Activated CD4-positive, alpha-beta T cell treated with anti-CD3 and anti-CD28 coated beads, Interleukin-2, Interleukin-6, amounts not matched to agents 100 ng/mL and 50 ng/mL, durations not matched to agents 16 hours and 8 hours (primary cell): ENCODE results near the gene MGST2.

ENCODE experiments used
- DNase-seq: peaks from one replicate; pipeline ENCODE4 v3.0.0-alpha.2; 2020

Gene MGST2

GRCh38 chr4:139712882-139713281 is 47.3 kb downstream of the MGST2 start:
- DNase-seq: no peak

DNA sequence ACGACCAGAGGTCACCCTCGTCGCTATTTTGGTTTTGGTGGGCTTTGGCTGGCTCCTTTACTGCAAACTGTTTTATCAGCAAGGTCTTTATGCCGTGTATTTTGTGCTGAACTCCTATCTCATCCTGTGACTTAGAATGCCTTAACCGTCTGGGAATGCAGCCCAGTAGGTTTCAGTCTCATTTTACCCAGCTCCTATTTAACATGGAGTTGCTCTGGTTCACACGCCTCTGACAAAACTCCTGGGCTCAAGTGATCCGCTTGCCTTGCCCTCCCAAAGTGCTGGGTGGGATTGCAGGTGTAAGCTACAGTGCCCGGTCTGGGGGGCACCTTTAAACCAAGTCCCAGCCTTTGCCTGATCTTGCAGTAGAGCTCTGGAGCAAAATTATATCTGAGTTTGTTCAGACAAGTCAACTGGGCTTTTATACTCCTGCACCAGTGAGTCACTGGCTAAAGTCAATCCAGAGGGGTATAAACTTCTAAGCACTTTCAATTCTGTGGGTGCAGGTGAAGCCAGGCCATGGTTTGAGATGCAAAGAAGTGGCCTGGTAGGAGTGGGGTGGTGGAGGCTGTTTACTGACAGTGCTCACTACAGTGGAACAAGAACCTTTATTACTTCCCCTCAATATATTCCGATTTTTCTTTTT is 50.2 kb downstream of the MGST2 start:
- DNase-seq: no peak

GRCh38 chr4:139718358-139718757 is 52.7 kb downstream of the MGST2 start:
- no peak for DNase-seq

- DNase-seq: no peak
Measured at GRCh38 chr4:139718833-139719232, 53.2 kb downstream of the MGST2 start.

DNA sequence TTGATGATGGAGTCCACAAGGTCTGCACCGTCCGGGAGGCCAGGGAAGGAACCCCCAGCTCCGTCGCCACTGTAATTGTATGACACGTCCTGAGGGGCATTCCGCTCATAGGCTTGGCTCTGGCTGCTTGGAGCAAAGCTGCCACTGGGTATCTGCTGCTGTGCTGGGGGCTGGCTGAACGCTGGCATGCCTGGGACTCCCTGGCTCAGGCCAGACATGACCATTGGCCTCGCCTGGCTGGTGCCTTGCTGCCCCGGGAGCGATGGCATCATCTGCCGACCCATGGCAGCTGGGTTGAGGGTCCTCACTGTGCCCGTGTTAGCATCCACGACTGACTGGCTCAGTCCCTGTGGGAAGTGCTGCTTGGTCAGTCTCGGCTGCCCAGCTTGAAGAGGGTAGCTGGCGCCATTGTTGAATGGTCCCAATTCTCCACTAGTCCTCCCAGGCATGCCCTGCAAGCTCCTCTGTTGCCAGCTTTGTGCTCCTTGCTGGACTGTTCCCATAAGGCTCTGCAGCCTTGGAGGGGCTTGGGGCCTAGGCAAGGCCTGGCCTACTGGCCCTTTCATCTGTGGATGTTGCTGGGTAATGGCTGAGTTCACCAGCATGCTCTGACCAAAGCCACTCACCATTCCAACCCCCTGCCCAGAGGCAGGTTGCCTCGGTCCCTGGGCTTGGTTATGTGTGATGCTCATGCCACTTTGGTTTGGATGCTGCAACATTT is 53.9 kb downstream of the MGST2 start:
- no peak for DNase-seq

GRCh38 chr4:139720806-139721205 is 55.2 kb downstream of the MGST2 start:
- DNase-seq: no peak

- DNase-seq: no peak
Measured at GRCh38 chr4:139721789-139722188, 56.2 kb downstream of the MGST2 start.

DNA sequence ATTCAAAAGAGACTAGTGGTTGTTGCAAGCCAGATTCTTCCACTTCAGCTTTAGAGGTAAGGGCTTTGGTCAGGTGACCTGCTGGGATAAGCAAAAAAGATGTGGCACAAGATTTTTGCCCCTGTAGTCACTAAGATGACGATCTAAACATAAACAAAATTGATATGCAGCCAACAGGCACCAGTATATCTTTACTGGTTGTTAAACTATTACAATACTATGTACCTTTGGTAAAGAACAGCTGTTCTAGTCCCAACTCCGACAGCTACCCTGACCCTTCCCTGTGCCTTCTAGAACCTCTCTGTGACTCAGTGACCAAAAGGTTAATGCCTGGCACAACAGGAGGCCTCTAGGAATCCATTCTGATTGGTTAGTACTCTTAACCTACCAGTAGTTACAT is 59.6 kb downstream of the MGST2 start:
- DNase-seq: no peak

- DNase-seq: no peak
Measured at GRCh38 chr4:139726615-139727014, 61.0 kb downstream of the MGST2 start.

DNA sequence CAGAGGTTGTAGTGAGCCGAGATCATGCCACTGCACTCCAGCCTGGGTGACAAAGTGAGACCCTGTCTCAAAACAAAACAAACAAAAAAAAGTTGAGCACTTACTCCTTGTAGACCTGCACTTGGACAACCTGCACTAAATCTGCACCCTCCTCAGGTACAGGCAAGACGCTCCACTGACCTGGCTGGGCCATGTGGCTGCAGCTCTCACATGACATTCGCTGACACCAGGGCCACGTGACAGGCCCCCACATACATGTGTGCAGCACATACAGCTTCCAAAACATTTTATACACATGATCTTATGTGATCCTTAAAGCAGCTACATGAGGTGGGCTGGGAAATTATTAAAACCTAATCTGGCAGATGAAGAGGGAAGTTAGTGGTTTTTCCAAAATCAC is 62.5 kb downstream of the MGST2 start:
- DNase-seq: no peak

DNA sequence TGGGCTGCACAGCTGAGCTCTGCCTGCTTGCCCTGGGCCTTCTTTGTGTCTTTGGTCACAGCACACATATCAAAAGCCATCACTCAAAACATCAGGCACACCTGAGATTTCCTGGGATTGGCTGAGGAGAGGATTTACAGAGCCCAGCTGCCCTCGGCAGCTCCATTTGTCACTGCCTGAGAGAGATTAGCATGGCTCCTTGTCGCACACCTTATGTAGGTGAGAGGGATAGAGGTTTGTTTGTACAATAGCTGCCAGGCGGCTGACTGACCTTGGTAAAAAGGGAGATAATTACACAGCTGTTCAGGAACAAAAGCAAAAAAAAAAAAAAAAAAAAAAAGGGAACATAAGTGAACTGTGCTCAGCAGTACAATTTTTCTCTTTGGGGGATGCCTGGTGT is 63.2 kb downstream of the MGST2 start:
- no peak for DNase-seq

GRCh38 chr4:139732991-139733570 is 67.5 kb downstream of the MGST2 start:
- DNase-seq: no peak

DNA sequence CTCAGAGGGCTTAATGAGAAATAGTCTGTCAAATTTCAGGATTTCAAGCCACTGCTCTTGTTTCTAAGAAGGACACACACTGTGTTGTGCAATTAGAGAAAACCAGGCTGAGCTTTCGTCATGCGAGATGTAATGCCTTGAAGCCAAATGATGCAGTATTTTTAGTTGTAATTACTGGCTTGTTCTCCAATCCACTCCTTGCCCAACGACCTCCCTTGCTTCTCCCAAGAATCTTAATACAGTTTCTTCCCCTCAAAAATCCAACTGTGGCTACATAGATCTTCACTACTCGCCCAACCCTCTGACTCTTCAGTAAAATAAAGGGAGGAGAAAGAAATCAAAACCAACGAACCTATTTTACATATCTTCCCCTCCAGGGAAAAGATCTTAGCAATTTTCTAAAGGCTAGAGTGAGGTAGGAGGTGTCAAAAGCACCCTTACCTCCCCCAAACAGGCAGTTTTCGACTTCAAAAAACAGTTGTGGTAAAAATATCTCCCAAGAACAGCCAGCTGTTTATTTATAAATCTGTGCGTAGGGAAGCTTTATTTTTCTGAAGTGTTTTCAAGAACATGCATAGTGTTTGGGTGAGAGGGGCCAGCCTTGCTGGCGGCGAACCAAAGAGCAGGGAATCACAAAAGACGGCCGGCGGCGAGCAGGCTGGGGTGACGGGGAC is 68.7 kb downstream of the MGST2 start:
- no peak for DNase-seq

DNA sequence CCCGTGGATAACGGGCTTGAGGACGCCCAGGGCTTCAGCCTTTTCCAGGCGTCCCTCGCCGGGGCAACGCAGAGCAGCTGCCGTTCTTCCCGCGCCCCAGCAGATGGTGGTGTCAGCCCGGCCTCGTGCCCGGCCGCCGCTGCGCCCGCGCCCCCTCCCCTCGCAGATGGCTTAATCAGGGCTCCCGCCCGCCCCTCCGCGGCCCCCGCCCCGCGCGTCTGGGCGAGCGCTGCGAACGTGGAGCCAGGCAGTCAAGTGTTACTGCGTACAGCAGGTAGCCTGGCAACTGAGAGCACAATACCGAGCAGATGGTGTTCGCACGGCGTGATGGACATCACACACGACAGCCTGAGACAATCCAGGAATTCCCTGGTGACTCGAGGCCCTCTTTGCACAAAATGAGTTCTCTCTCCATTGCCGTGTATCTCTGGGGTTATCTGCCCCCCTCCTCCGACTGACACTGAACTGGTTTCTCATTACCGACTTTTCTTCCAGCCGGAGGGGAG is 69.3 kb downstream of the MGST2 start:
- DNase-seq: peak; percentile 58

GRCh38 chr4:139735381-139736273 is 70.0 kb downstream of the MGST2 start:
- no peak for DNase-seq

GRCh38 chr4:139736274-139736660 is 70.6 kb downstream of the MGST2 start:
- DNase-seq: no peak

GRCh38 chr4:139736661-139737060 is 71.0 kb downstream of the MGST2 start:
- no peak for DNase-seq

- no peak for DNase-seq
Measured at GRCh38 chr4:139738846-139739613, 73.4 kb downstream of the MGST2 start.

DNA sequence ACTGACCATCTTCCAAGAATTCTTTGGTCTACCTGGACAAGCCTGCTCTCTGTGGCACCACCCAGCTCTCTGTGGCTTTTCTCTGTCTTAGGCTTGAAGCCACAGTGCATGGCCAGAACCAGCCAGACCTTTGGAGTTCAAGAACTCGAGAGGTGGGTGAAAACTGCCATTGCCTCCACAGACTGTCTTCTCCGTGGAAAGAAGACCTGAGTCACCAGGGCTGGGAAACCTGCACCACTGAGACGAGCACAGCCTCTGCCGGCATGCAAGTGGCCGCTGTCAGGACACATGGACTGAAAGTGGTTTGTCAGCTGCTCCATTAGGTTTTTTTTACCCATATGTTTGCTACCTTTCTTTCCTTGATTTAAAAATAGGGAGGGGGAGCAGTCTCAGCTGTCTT is 74.5 kb downstream of the MGST2 start:
- no peak for DNase-seq

- DNase-seq: no peak
Measured at GRCh38 chr4:139740531-139741041, 75.0 kb downstream of the MGST2 start.

DNA sequence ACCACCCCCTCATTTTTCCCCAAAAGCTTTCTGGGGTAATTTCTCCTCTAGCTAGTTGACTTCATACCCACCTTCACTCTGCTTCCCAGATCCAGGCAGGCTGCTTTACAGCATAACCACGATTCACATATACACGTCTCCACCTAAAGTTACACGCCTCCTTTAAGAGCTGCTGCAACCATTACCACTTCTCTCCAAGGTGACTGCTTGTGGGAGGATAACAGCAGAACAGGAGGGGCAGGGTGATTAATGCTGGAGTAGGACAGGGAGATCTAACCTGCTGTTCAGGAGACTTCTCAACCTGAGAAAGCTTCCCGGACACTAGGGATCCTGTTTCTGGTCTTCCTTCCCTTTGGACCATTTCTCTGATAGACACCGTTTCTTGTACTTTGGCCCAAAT is 77.4 kb downstream of the MGST2 start:
- DNase-seq: no peak

GRCh38 chr4:139744232-139744631 is 78.6 kb downstream of the MGST2 start:
- DNase-seq: no peak
